Suprapubic skin (tissue), 4 donors: ENCODE data around the gene NPW. TPM values are rescaled to one million over a fixed set of nuclear protein-coding genes. Genes with fewer than 3 reads are reported as not detected.

Experiments
- DNase-seq, 2 donors: peaks; one replicate each; pipeline ENCODE4 v3.0.0-alpha.2; 2019; ENCODE audit warnings: low spot score in 2 of 2
- H3K27ac ChIP-seq: fragments of 200-600 bp; sonication (generic); one replicate; pipeline ENCODE4 v1.5.1; 2019
- H3K27me3 ChIP-seq: fragments of 200-600 bp; sonication (generic); one replicate; pipeline ENCODE4 v1.5.1; 2019
- H3K36me3 ChIP-seq: fragments of 200-600 bp; sonication (generic); one replicate; pipeline ENCODE4 v1.5.1; 2019
- H3K4me1 ChIP-seq: fragments of 200-600 bp; sonication (generic); one replicate; pipeline ENCODE4 v1.5.1; 2019
- H3K4me3 ChIP-seq: fragments of 200-600 bp; sonication (generic); one replicate; pipeline ENCODE4 v1.5.1; 2019; ENCODE audit warnings: mild to moderate bottlenecking
- H3K9me3 ChIP-seq: fragments of 200-600 bp; sonication (generic); one replicate; pipeline ENCODE4 v1.5.1; 2019
- CTCF ChIP-seq, 2 donors: fragments of 200-600 bp in 1 of 2; fragments of 450-650 bp in 1 of 2; sonication (generic) in 1 of 2; IDR thresholded peaks; one replicate each; pipeline ENCODE4 v1.5.1; 2016 to 2019; ENCODE audit warnings: antibody characterized with exemption in 2 of 2, mild to moderate bottlenecking in 1 of 2, moderate library complexity in 1 of 2
- EP300 ChIP-seq: sonication (generic); formaldehyde crosslinking; IDR thresholded peaks from one replicate; pipeline ENCODE4 v1.6.1; 2017; ENCODE audit warnings: antibody characterized with exemption
- POLR2A ChIP-seq, 2 donors: fragments of 450-650 bp; IDR thresholded peaks; one replicate each; pipeline ENCODE4 v1.6.1; 2017; ENCODE audit warnings: antibody characterized with exemption in 2 of 2, mild to moderate bottlenecking in 2 of 2, moderate library complexity in 2 of 2
- POLR2AphosphoS5 ChIP-seq, 3 donors: sonication (generic); formaldehyde crosslinking; IDR thresholded peaks; one replicate each; pipeline ENCODE4 v1.6.1; 2017; ENCODE audit warnings: antibody characterized with exemption in 3 of 3
- WGBS: methylation state at CpG from one replicate; pipeline ENCODE4 v1.1.5; 2018; 5-methylcytosine and 5-hydroxymethylcytosine counted together
- total RNA-seq, 4 donors: library from RNA; depleted of rRNA; stranded (reverse); fragments of >200 nt; gene quantifications; one replicate each; pipeline ENCODE4 v1.1.0, GENCODE V29; 2016

The NPW gene
- total RNA-seq, 4 donors from 2014 or later = 0.65 to 5.6 (median 3.0) TPM; not detected in 1

GRCh38 chr16:2006317-2006716 is 13.3 kb upstream of the NPW start:
- DNase-seq = no peak
- H3K4me1 ChIP-seq = peaks cover 67% of the 10 kb centered on the region
- 93% methylated on average over 6 of the region's 8 CpGs for WGBS
- H3K27ac ChIP-seq = no peak overlapping the region
- no peaks in the 10 kb centered on the region for H3K9me3 ChIP-seq
- TF ChIP-seq CTCF (IDR thresholded peaks at IDR 0.05) (no peak), POLR2AphosphoS5 (IDR thresholded peaks at IDR 0.05) (no peak), EP300 (no peak), POLR2A (IDR thresholded peaks at IDR 0.05) (no peak)
- no peak overlapping the region for H3K4me3 ChIP-seq
- H3K36me3 ChIP-seq = peaks cover 22% of the 10 kb centered on the region
- H3K27me3 ChIP-seq = no peaks in the 10 kb centered on the region

GRCh38 chr16:2007081-2007836 is 12.3 kb upstream of the NPW start:
- Histone ChIP-seq H3K36me3 (peaks cover 13% of the 10 kb centered on the region), H3K4me3 (peak overlapping the region; percentile 99), H3K4me1 (peaks cover 67% of the 10 kb centered on the region), H3K27me3 (no peaks in the 10 kb centered on the region), H3K9me3 (no peaks in the 10 kb centered on the region), H3K27ac (peak overlapping the region; percentile 97)
- DNase-seq = no peak
- TF ChIP-seq CTCF (IDR thresholded peaks at IDR 0.05) (no peak), POLR2AphosphoS5 (IDR thresholded peaks at IDR 0.05) (no peak), EP300 (no peak), POLR2A (IDR thresholded peaks at IDR 0.05) (no peak)
- 74% methylated on average over 9 of the region's 16 CpGs for WGBS

- TF ChIP-seq POLR2A (IDR thresholded peaks at IDR 0.05) (no peak), POLR2AphosphoS5 (IDR thresholded peaks at IDR 0.05) (peak in 2 of 3 donors; percentile 77 to 84), EP300 (no peak), CTCF (IDR thresholded peaks at IDR 0.05) (no peak)
- Histone ChIP-seq H3K27ac (peak overlapping the region; percentile 97), H3K4me1 (peaks cover 67% of the 10 kb centered on the region), H3K27me3 (no peaks in the 10 kb centered on the region), H3K4me3 (peak overlapping the region; percentile 99), H3K36me3 (peaks cover 5% of the 10 kb centered on the region), H3K9me3 (no peaks in the 10 kb centered on the region)
- 40% methylated on average over 15 of the region's 15 CpGs for WGBS
- peak in 1 of 2 donors; percentile 89 for DNase-seq
These were observed 11.5 kb upstream of the NPW start for GRCh38 chr16:2008009-2008526.

GRCh38 chr16:2008631-2009163 is 10.9 kb upstream of the NPW start:
- peaks cover 62% of the 10 kb centered on the region for H3K4me1 ChIP-seq
- 3% methylated on average over 10 of the region's 23 CpGs for WGBS

More at GRCh38 chr16:2008631-2009163, 10.9 kb upstream of the NPW start:
- H3K9me3 ChIP-seq = no peaks in the 10 kb centered on the region
- peak overlapping the region; percentile 97 for H3K27ac ChIP-seq
- no peaks in the 10 kb centered on the region for H3K36me3 ChIP-seq
- TF ChIP-seq EP300 (no peak), POLR2AphosphoS5 (IDR thresholded peaks at IDR 0.05) (no peak), POLR2A (IDR thresholded peaks at IDR 0.05) (no peak), CTCF (IDR thresholded peaks at IDR 0.05) (no peak)
- DNase-seq = no peak
- no peaks in the 10 kb centered on the region for H3K27me3 ChIP-seq
- H3K4me3 ChIP-seq = peak overlapping the region; percentile 99
